ENCODE results near the gene ADARB1. TPM values are rescaled to one million over a fixed set of nuclear protein-coding genes. Genes with fewer than 3 reads are reported as not detected.
"Not testable (repeated sequence)": the region's sequence is repeated elsewhere in the genome, so short reads cannot be mapped to it uniquely, and the experiment has no call there.

Gene ADARB1
- total RNA-seq, 1 donor from 2014 or later: 15.9 TPM

DNA sequence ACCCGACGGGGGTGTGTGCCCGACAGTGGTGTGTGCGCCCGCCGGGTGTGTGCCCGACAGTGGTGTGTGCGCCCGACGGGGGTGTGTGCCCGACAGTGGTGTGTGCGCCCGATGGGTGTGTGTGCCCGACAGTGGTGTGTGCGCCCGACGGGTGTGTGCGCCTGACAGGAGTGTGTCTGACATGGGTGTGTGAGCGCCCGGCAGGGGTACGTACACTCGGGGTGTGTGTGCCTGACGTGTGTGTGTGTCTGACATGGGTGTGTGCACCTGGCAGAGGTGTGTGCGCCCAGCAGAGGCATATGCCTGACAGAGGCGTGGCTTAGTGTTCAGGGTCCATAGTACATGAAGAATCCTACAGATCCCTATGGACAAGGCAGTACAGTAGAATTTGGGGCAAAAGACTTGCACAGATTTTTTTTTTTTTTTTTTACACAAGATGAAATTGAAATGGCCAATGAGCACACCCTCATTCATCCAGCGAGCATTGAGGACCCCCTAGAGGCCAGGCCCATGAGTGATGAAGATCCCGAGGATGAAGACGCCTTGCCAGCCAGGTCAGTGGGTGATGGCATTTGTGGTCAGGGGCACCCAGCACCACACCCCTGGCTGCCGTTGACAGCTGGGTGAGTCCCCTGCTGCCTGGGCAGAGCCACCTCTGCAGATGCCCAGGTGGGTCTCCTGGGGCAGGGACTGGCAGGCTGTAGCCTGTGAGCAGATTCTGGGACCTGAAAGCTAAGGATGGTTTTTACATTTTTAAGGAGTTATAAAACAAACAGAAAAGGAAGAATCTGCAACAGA lies 60.1 kb downstream of the ADARB1 start:
- no peak for DNase-seq (ENCODE audit: low read depth in 2 of 2)

GRCh38 chr21:45135122-45135521 lies 60.7 kb downstream of the ADARB1 start:
- DNase-seq (ENCODE audit: low read depth in 2 of 2): no peak

DNA sequence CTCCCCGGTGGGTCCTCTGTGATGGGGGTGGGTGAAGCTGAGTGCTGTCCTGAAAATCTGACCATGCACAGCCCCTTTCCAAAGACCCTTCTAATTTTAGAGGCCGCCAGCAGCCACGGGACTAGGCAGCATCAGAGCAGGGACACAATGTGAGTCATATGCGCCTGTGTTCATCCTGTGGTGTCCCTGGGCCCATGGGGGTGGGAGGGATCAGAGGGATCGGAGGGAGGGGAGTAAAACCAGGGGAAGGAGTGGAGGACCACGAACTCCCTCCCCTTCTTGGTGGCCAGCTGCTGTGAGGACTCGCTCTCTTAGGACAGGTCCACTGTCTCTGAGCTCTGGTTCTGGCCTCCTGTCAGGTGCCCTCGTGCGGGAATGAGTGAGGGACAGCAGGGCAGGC lies 61.5 kb downstream of the ADARB1 start:
- DNase-seq (ENCODE audit: low read depth in 2 of 2): no peak

DNA sequence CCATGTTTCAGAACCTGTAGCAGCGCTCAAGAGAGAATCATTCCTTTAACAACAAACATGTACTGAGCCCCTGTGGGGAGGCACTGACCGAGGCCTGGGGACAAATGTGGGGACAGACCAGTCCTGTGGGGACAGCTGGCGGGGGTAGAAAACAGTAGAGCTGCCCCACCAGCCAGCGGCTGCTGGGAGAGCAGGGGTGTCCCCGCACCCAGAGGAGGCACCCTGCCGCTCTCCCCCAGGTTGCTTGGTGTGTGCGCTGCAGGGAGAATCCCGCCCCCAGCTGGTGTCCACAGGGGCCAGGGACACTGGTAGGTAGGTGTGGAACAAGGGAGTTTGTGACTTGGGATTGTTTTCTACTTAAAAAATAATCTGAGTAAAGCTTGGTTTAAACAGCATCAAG lies 62.1 kb downstream of the ADARB1 start:
- no peak for DNase-seq (ENCODE audit: low read depth in 2 of 2)

DNA sequence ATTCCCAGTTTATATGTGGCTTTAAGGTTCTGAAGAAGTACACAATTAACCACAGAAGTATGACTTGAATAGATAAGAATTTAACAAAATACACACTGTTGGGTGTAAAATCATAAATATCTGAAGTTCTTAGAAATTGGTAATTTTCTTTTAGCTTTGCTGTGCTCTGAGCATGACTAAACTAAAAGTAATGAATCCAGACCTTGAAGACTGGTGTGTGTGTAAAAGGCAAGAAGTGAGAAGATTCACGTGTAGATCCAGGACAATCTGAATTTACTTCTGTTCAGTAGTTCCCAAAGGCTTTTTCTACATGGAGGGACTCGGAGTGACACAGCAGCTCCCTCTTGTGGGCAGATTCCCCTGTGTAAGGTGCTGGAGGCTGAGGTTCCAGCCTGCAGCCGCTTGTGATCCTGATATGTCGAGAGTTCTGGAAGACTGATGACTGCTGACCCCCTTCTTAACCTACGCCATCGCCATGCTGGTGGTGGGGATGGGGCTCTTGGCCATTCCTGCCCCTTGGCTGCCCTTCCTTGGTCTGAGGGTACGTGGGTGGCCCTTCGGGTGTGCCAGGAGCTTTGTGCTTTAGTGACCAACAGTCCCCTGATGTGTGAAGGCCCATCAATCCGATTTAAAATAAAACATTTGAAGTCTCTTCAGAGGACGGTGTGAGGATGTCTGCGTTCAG lies 62.7 kb downstream of the ADARB1 start:
- DNase-seq (ENCODE audit: low read depth in 2 of 2): peak; percentile 77 to 87

GRCh38 chr21:45137612-45137937 lies 63.2 kb downstream of the ADARB1 start:
- no peak for DNase-seq (ENCODE audit: low read depth in 2 of 2)

GRCh38 chr21:45138199-45139002 lies 64.0 kb downstream of the ADARB1 start:
- DNase-seq (ENCODE audit: low read depth in 2 of 2): peak; percentile 47 to 82

GRCh38 chr21:45139003-45139360 lies 64.6 kb downstream of the ADARB1 start:
- DNase-seq (ENCODE audit: low read depth in 2 of 2): not testable (repeated sequence)

GRCh38 chr21:45139473-45139872 lies 65.1 kb downstream of the ADARB1 start:
- no peak for DNase-seq (ENCODE audit: low read depth in 2 of 2)

DNA sequence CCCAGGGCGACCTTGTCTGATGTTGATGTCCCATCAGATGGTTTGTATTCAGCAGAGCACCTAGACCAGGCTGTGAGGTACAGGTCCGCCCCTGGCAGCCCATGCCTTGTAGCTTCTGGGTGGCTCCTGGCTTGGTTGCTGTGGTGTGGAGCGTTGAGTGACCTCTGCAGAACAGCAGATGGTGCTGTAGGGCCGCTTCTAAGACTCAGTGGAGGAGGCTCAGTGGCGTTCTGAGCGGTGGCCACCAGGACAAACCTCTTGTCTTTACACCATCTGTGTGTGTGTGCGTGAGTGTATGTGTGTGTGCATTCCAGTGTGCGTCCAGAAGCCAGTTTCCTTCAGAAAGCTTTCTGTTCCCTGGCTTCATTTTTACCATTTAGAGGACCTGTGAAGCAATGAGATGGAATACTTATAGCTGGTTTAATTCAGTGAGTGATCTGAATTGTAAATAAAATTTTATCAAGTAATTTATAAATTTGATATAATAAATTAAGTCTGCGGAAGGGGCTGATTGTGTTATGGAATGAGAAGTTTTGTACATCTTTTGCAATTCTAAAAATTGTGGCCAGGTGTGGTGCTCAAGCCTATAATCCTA lies 66.1 kb downstream of the ADARB1 start:
- DNase-seq (ENCODE audit: low read depth in 2 of 2): peak; percentile 85 to 95

DNA sequence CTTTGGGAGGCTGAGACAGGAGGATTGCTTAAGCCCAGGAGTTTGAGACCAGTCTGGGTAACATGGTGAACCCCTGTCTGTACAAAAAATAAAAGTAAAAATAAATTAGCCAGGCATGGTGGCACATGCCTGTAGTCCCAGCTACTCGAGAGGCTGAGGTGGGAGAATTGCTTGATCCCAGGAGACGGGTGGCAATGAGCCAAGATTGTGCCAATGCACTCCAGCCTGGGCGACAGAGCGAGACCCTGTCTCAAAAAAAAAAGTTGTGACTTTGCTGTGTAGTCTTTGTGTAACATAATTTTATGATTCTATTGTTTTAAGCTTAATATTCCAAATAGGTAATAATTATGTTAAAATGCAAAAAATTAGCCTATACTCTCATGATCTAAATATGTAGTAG lies 66.6 kb downstream of the ADARB1 start:
- DNase-seq (ENCODE audit: low read depth in 2 of 2): not testable (repeated sequence)

DNA sequence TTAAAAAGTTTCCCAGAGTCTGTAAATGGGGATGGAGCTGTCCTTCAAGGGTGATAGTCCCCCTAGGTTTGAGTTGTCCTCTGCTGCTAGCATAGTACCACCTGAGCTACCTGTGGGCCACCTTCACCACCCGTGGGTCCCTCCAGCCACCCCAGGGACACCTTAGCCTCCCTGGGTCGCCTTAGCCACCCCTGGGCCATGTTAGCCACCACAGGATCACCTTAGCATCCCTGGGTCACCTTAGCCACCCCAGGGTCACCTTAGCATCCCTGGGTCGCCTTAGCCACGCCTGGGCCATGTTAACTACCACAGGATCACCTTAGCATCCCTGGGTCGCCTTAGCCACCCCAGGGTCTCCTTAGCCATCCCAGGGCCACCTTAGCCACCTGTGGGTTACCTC lies 67.1 kb downstream of the ADARB1 start:
- DNase-seq (ENCODE audit: low read depth in 2 of 2): no peak

GRCh38 chr21:45142469-45143308 lies 68.3 kb downstream of the ADARB1 start:
- DNase-seq (ENCODE audit: low read depth in 2 of 2): peak in 1 of 2 donors; percentile 46

- no peak for DNase-seq (ENCODE audit: low read depth in 2 of 2)
Measured at GRCh38 chr21:45143855-45144254, 69.5 kb downstream of the ADARB1 start.

GRCh38 chr21:45145146-45145545 lies 70.8 kb downstream of the ADARB1 start:
- DNase-seq (ENCODE audit: low read depth in 2 of 2): no peak

GRCh38 chr21:45145846-45146245 lies 71.5 kb downstream of the ADARB1 start:
- DNase-seq (ENCODE audit: low read depth in 2 of 2): not testable (repeated sequence)

GRCh38 chr21:45146306-45146705 lies 71.9 kb downstream of the ADARB1 start:
- DNase-seq (ENCODE audit: low read depth in 2 of 2): no peak

GRCh38 chr21:45146801-45147200 lies 72.4 kb downstream of the ADARB1 start:
- DNase-seq (ENCODE audit: low read depth in 2 of 2): no peak

DNA sequence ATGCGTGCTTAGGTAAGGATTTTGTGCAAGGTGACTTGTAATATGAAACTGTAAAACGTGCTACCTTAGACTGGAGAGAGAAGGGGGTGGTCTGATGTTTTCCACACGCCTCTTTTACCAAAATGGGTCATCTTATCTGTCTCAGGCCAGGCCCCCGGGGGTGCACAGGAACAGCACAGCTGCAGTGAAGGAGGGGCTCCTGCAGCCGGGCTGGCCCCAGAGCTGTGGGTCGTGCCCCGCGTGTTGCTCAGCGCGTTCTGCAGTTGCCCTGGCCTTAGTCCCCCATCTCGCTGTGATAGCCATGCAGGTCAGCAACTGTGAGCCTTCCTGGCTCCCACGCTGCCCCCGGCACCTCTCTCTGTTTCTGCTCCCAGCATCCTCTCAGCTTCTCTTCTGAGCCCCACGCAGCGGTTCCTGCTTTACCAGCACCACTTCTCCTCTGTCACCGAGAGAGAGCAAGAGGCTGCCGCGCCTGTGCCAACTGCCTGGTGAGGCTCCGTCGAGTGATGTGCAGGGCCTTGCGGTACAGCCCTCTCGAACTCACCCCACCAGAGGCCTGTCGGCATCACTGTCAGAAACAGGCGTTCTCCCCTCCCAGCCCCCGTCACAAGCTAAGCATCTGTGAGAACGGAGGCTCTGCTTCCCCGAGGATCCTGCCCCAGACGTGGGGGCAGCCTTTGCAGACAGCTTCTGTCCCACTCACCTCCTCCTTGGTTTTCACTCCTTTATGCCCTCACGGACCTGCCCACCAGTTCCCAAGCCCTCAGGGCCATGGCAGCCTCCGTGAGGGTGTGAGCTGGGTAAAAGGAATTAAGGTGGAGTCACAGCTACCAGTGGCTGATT lies 73.3 kb downstream of the ADARB1 start:
- no peak for DNase-seq (ENCODE audit: low read depth in 2 of 2)

DNA sequence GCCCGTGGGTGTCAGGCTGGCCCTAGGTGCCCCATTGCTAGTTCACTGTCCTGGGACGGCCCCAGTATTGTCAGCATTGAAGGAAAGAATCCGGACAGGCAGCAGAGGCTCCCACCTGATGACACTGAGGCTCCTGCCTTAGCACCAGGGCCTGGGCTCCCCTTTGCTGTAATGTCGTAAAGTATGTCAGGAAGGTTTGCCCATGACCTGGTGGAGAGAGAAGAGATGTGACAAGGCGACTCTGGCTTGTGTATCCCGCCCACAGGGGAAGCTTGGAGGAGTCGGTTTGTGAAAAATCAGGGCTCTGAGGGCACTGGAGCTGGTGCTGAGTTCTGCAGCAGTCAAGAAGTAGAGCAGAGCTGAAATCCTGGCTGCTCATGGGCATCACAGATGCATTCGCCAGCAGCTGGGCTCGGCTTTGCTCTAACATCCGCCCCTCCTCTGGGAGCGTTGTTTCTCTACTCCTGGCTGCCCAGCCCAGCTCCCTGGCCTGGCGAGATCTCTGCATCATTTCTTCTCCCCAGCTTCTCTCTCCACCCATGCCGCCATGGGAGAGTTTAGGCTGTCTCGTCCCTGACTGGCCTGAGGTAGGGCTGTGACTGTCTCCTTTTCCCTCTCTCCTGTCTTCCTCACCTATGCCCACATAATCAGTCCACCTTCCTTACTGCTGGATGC lies 74.1 kb downstream of the ADARB1 start:
- no peak for DNase-seq (ENCODE audit: low read depth in 2 of 2)

Measured in dermis microvascular lymphatic vessel endothelial cell (primary cell).